ENCODE data around the gene ATG10. TPM values are rescaled to one million over a fixed set of nuclear protein-coding genes. Genes with fewer than 3 reads are reported as not detected.
"Not testable (repeated sequence)": the region's sequence is repeated elsewhere in the genome, so short reads cannot be mapped to it uniquely, and the experiment has no call there.

Gene ATG10
- total RNA-seq, 2 donors from 2014 or later, result 6.0 to 6.3 TPM

DNA sequence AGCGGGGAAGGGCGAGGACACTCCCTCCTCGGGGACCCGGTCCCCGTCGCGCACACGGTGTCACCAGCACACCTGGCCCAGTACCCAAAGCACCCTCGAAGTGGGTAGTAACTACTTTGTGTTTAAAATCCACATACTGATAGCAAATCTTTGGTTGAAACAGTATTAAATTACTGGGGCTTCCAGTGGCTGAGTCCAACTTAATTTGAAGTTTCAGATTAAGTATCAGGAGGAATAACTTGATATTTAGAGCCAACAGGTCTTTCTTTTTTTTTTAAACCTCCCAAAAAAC is 615 bp downstream of the ATG10 start:
- intact Hi-C loops (cut with DNase I, micrococcal nuclease), result loop anchor here in 1 of 2 donors (10.0 kb wide), 1 partner anchor 118 kb away; no protein-coding TSS in a partner anchor
- DNase-seq (no peak), ATAC-seq (no peak)

DNA sequence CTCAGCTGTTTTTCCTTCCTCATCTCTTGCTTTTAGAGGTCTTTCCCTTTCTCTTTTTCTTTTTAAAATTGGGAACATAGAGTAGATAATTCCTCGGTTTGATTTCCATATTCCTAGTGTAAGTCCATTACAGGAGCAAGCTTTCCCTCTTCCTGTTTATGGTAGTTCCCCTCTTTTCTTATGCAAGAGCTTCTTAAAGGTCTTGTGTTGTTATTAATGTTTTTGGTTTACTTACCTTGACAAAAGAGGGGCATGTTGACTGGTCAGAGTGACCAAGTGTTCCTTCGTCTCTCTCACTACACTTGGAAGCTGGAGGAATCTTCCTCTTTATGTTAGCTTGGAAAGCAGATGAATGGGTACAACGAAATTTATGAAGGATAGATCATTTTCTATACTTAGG is 8.3 kb downstream of the ATG10 start:
- no peak for ATAC-seq
- DNase-seq, result no peak
- intact Hi-C loops (cut with DNase I, micrococcal nuclease), result no loop called here

DNA sequence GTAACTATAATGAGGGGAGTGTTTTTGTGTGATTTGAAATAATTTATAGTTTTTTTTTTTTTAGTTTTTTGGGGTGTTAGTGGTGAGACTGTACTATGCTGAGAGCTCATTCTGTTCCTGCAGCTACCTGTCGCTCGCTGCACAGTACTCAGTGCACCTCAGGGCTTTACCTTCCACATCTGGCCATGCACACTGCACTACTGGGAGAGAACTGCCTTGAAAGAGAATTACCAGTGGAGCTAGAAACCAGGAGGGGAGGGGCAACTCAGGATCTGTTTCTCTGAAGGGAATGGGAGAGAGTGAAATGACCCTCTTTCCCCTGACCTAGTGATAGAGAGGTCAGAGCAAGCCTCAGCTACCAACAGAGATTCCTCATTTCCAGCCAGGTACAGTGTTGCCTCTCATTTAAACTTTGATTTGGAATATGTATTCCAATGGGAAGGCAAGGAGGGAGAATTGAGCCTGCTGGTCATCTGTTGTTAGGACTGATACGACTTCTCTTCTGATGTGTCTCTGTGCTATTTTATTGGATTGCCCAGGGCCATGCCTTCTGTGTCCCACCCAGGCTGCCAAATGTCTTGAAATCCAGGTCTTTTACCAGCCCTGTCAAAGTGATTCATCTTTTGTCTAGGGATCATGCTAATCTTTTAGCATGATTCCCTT is 8.9 kb downstream of the ATG10 start:
- intact Hi-C loops (cut with DNase I, micrococcal nuclease), result no loop called here
- ATAC-seq, result no peak
- no peak for DNase-seq

DNA sequence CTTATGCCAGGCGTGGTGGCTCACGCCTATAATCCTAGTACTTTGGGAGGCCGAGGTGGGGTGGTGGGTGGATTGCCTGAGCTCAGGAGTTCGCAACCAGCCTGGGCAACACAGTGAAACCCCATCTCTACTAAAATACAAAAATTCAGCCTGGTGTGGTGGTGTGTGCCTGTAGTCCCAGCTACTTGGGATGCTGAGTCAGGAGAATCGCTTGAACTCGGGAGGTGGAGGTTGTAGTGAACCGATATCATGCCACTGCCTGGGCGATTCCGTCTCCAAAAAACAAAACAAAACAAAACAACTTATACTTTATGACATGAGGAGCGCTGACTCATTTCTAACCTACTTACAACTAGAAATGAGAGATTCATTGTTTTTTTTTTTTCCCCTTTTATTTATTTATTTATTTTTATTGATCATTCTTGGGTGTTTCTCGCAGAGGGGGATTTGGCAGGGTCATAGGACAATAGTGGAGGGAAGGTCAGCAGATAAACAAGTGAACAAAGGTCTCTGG is 10.4 kb downstream of the ATG10 start:
- DNase-seq; ATAC-seq; intact Hi-C loops (cut with DNase I, micrococcal nuclease): not testable (repeated sequence)

DNA sequence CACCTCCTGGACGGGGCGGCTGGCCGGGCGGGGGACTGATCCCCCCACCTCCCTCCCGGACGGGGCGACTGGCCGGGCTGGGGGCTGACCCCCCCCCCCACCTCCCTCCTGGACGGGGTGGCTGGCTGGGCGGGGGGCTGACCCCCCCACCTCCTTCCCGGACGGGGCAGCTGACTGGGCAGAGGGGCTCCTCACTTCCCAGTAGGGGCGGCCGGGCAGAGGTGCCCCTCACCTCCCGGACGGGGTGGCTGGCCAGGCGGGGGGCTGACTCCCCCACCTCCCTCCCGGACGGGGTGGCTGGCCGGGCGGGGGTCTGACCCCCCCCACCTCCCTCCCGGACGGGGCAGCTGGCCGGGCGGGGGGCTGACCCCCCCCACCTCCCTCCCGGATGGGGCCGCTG is 11.3 kb downstream of the ATG10 start:
- DNase-seq; intact Hi-C loops (cut with DNase I, micrococcal nuclease); ATAC-seq: not testable (repeated sequence)

DNA sequence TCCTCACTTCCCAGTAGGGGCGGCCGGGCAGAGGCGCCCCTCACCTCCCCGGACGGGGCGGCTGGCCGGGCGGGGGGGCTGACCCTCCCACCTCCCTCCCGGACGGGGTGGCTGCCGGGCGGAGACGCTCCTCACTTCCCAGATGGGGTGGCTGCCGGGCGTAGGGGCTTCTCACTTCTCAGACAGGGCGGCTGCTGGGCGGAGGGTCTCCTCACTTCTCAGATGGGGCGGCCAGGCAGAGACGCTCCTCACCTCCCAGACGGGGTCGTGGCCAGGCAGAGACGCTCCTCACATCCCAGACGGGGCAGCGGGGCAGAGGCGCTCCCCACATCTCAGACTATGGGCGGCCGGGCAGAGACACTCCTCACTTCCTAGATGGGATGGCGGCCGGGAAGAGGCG is 11.7 kb downstream of the ATG10 start:
- ATAC-seq; intact Hi-C loops (cut with DNase I, micrococcal nuclease); DNase-seq: not testable (repeated sequence)

DNA sequence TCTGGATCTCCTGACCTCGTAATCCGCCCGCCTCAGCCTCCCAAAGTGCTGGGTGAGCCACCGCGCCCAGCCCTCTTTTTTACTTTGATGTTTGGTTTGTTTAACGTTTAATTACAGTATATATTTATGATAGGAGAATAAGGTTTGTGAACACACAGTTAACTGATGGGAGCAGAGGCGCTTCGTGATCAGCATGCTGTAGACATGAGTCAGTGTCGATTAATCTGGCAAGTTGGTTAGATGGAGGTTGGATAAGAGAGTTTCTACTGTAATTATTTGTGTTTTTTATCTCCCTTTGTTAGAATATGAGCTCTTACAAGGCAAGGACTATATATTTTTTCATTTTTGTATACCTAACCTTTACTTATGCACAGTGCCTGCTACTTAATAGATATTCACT is 14.3 kb downstream of the ATG10 start:
- intact Hi-C loops (cut with DNase I, micrococcal nuclease), result no loop called here
- no peak for DNase-seq
- ATAC-seq, result no peak

DNA sequence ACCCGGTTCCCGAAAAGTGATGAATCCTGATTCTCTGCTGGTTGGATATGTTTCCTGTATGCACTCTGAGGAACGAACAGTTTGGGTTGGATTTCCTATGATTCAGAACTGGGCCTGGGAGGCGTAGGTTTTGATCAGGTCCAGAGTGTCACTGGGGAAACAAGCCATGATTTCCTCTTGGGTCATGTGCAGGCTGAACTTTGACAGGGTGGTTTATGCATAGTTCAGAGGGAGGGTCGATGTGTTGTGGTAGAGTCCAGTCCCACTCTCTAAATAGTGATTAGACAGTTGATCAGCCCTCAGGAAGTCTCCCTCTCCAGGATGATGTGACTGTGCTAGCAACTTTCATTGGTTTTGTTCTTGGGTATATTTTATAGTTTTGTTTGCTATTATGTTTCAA is 17.4 kb downstream of the ATG10 start:
- intact Hi-C loops (cut with DNase I, micrococcal nuclease), result no loop called here
- no peak for ATAC-seq
- no peak for DNase-seq

DNA sequence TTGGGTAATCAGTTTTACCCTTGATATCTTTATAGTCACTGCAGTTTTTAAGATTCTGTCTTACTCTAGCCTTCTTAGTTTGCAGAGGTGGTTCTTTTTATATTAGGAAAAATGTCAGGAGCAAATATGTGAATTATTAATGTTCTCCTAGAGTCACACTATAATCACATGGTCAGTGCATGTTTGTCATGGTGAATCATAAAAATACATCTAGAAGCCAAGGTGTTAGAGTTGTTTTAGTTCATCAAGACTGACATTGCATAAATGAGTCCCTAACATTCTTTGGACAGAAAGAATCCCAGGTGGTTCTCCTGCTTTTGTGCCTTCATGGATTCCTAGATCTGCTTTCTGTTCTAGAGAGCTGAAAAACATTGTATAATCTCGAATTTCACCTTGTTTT is 22.9 kb downstream of the ATG10 start:
- DNase-seq (no peak), ATAC-seq (no peak)

DNA sequence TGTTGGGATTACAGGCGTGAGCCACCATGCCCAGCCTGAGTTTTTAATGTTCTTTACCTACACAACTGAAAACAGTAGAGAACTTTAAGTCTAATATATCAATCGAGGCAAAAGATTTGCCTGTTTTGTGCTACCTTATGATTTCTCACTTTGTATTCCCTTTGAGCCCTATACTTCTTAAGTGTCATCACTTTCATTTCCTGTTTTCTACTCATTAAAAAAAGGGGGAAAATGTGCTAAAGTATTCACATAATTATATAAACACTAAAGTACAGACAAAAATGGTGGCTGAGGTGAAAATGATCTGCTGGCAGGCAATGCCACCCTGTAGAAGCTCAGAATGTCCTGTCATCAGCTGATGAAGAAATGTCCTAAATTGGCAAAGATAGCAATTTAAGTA is 23.6 kb downstream of the ATG10 start:
- ATAC-seq, result no peak
- no peak for DNase-seq
- intact Hi-C loops (cut with DNase I, micrococcal nuclease), result no loop called here

More for the DNA sequence above, 22.9 kb downstream of the ATG10 start:
- intact Hi-C loops (cut with DNase I, micrococcal nuclease), result no loop called here

DNA sequence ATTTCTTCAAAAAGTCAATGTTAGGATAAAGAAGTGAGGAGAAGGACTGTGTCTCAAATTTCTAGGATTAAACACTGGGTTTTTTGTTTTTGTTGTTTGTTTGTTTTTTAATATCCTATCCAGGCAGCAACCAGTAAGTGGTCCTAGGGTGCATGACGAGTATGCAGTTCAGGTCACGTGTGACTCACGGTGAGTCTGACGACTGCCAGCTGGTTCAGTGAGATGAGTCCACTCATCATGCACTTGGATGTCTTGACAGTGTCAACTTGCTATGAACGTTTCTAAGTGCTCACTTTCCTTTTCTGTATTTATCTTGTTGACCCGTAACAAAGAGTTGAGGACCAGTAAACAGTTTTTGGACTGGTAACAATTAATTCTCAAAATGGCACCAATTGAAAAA is 32.7 kb downstream of the ATG10 start:
- ATAC-seq (no peak), DNase-seq (no peak)
- intact Hi-C loops (cut with DNase I, micrococcal nuclease), result no loop called here

DNA sequence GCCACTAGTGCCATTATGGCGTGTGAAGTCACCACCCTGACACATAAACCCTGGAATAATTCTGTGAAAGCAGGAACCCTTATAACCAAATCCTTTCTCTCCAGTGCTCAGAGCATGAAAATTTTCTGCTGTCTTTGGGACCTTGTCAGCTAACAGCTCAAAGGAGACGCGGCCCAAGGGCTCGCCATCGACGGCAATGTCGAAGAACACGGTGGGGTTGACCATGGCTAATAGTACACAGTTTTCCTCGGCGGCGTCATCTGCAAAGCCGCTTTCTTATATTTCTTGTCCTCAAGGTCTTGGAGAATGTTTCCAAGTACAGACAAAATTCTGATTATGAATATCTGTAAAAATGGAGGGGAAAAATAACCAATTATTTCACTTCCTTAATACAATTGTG is 38.0 kb downstream of the ATG10 start:
- DNase-seq; intact Hi-C loops (cut with DNase I, micrococcal nuclease); ATAC-seq: not testable (repeated sequence)

DNA sequence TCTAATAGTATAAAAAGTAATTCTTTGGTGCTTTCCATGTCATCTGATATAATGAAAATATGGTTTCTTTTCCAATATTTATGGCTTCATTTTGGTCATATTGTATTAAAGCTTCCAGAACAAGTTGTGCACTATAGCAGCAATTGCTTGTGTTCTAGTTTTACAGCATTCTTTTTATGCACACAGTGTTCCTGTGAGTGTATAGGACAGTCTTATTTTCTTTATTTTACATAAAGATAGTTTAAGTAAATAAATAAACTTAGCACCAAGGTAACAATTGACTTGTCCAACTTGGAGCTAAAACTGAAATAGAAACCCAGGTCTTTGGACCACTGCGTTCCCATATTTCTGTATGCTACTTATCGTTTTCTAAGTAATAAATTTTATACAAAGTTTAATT is 38.9 kb downstream of the ATG10 start:
- no peak for DNase-seq
- intact Hi-C loops (cut with DNase I, micrococcal nuclease), result no loop called here
- ATAC-seq, result no peak

DNA sequence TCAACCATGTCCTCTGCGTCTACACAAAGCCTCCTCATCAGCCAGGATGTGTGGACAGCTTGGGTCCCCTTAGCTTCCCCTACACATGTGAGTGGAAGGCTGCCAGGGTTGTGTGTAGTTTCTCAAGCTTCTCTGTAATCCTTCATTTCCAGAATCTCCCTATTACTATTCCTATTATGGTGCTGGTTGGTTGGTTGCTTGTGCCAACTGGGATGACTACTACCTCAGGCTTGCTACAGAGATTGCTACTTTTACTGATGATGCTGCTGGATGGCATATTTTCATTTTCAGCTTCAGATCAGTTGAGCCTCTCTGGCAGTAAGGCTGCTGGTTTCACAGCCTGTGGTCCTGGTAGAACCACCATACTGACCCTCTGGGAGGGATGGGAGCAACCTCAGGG is 39.9 kb downstream of the ATG10 start:
- intact Hi-C loops (cut with DNase I, micrococcal nuclease), result no loop called here
- DNase-seq (no peak), ATAC-seq (no peak)

DNA sequence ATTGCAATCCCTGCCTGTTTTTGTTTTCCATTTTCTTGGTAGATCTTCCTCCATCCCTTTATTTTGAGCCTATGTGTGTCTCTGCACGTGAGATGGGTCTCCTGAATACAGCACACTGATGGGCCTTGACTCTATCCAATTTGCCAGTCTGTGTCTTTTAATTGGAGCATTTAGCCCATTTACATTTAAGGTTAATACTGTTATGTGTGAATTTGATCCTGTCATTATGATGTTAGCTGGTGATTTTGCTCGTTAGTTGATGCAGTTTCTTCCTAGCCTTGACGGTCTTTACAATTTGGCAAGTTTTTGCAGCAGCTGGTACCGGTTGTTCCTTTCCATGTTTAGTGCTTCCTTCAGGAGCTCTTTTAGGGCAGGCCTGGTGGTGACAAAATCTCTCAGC is 42.8 kb downstream of the ATG10 start:
- intact Hi-C loops (cut with DNase I, micrococcal nuclease); ATAC-seq; DNase-seq: not testable (repeated sequence)

DNA sequence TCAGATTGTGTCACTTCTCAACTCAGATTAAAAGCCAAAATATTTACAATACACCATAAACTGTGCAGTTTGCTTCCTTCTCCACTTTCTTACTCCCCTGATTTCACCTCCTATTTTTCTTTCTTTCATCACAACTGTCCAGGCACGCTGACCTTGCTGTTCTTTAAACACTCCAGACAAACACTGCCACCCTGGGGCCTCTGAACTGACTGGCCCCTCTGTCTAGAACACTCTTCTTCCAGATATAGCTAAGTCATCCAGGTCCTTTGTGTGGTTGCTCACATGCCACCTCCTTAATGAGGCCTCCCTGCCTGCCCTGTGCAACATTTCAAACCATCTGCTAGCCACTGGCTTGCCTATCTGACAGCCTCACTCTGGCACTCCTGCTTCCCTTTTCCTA is 46.6 kb downstream of the ATG10 start:
- DNase-seq (no peak), ATAC-seq (no peak)
- intact Hi-C loops (cut with DNase I, micrococcal nuclease), result no loop called here

DNA sequence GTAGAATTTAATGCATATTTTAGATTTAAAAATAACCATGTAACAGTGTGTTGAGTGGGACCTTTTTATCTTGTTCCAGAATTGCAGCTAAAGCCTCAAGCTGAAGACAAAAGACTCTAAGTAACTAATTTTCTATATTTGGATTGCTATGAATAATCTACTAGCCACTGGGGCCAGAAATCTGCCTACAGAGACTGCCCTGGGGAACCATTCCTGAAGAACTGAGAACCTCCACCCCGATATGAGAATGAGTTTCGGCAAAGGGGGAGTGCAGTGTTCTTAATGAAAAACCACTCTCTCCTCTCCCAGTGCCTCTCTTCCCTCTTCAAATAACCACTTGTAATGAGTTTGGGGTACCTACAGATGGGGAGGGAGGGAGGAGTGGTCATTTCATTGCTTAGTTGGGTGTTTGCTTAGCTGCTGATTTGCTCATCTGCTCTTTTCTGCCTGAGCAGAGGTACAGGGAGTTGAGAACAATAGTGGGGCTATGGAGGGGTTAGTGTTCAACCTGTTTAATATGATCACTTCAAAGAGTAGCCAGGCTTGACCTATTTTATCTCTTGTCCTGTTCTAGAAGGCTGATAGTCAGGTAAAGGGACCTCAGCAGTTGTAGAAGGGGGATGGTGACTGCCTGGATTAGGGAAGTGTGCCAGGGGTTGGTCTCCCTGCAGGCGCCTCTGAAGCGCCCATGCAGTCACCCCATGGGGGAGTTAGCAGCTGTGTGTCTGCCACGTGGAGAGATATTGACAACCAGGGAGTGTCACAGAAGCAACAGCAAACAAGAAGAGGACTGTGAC is 47.7 kb downstream of the ATG10 start:
- ATAC-seq, result no peak
- no peak for DNase-seq
- intact Hi-C loops (cut with DNase I, micrococcal nuclease), result no loop called here

DNA sequence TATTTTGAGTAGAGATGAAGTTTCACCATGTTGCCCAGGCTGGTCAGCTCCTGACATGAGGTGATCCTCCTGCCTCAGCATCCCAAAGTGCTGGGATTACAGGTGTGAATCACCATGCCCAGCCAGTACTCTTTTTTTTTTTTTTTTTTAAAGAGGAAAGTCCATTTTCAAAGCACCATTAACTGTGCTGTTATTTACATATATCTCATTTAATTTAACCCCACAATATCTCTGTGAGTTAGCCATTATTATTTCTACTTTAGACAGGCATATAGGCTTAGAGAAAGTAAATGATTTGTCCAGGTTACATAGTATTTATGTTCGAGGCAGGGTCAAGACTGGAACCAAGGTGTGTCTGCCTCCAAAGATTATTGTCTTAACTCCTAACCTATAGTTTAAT is 50.7 kb downstream of the ATG10 start:
- DNase-seq, result no peak
- intact Hi-C loops (cut with DNase I, micrococcal nuclease), result no loop called here
- ATAC-seq, result no peak

DNA sequence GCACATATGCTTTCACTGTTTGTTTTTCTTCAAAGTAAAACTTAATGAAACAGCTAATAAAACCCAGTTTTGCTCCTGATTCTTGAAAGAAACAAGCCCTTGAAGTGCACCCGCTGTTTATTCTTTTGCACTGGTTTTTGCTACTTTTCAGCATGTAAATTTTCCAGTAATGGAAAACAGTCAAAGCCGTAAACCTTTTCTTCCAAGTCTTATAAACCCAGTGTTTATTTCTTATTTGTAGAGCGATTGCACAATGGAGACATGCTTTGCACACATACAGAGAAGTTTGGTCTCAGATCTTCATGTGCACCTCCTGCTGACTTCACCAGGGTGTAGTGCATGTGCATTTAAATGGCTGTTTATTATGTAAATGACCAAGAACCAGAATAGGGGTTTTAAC is 51.8 kb downstream of the ATG10 start:
- ATAC-seq, result no peak
- intact Hi-C loops (cut with DNase I, micrococcal nuclease), result no loop called here
- no peak for DNase-seq
